ENCODE results near the gene CCDC78.

Gene CCDC78

GRCh38 chr16:677316-678190 lies 48.7 kb downstream of the CCDC78 start:
- 0 out of 2 replicates have a peak, but pooled peaks cover 4% of the 10 kb centered on the region for H3F3A ChIP-seq (ENCODE audit: insufficient read depth, low read length)
- no peaks in the 10 kb centered on the region for H3K36me3 ChIP-seq (replicated peaks; ENCODE audit: insufficient read depth, low read length)
- no peak for DNase-seq
- H3K27me3 ChIP-seq (replicated peaks; ENCODE audit: insufficient read depth, low read length) = no peaks in the 10 kb centered on the region
- no peak overlapping the region for H3K27ac ChIP-seq (ENCODE audit: low read length)
- H3K4me2 ChIP-seq (ENCODE audit: low read depth, low read length) = no peak overlapping the region
- TF ChIP-seq EZH2phosphoT487 (IDR thresholded peaks at IDR 0.05; ENCODE audit: low read length) = no peak
- TF ChIP-seq CTCF (IDR thresholded peaks at IDR 0.05; ENCODE audit: low read length) = no peak
- no peak for TF ChIP-seq EZH2 (optimal IDR thresholded peaks at IDR 0.05; ENCODE audit: low read depth, low read length)
- no peaks in the 10 kb centered on the region for H3K9me3 ChIP-seq (replicated peaks; ENCODE audit: insufficient read depth, low read length)
- peaks cover 8% of the 10 kb centered on the region; the same call in 1 of the 2 replicates for H3K4me1 ChIP-seq (ENCODE audit: low read length)
- no peak overlapping the region for H3K9ac ChIP-seq (ENCODE audit: low read length)
- H3K9me2 ChIP-seq (replicated peaks; ENCODE audit: insufficient read depth, low read length) = no peaks in the 10 kb centered on the region
- H2AFZ ChIP-seq (ENCODE audit: low read length) = no peak overlapping the region
- no peak overlapping the region for H3K4me3 ChIP-seq (ENCODE audit: low read length)
- H3K79me2 ChIP-seq (ENCODE audit: low read length) = peaks cover 20% of the 10 kb centered on the region
- H4K20me1 ChIP-seq (ENCODE audit: insufficient read depth, low read length) = no peaks in the 10 kb centered on the region

- peaks cover 8% of the 10 kb centered on the region; the same call in 1 of the 2 replicates for H3K4me1 ChIP-seq (ENCODE audit: low read length)
- H3K27me3 ChIP-seq (replicated peaks; ENCODE audit: insufficient read depth, low read length) = no peaks in the 10 kb centered on the region
- no peaks in the 10 kb centered on the region for H3K9me2 ChIP-seq (replicated peaks; ENCODE audit: insufficient read depth, low read length)
- no peak overlapping the region for H3K9ac ChIP-seq (ENCODE audit: low read length)
- no peaks in the 10 kb centered on the region for H3K9me3 ChIP-seq (replicated peaks; ENCODE audit: insufficient read depth, low read length)
- H3F3A ChIP-seq (ENCODE audit: insufficient read depth, low read length) = 0 out of 2 replicates have a peak, but pooled peaks cover 4% of the 10 kb centered on the region
- H3K79me2 ChIP-seq (ENCODE audit: low read length) = peaks cover 13% of the 10 kb centered on the region
- TF ChIP-seq CTCF (IDR thresholded peaks at IDR 0.05; ENCODE audit: low read length) (no peak), EZH2 (optimal IDR thresholded peaks at IDR 0.05; ENCODE audit: low read depth, low read length) (no peak), EZH2phosphoT487 (IDR thresholded peaks at IDR 0.05; ENCODE audit: low read length) (no peak)
- no peaks in the 10 kb centered on the region; the same call in 1 of the 2 replicates for H3K36me3 ChIP-seq (replicated peaks; ENCODE audit: insufficient read depth, low read length)
- no peak overlapping the region for H3K4me2 ChIP-seq (ENCODE audit: low read depth, low read length)
- no peak for DNase-seq
- no peak overlapping the region for H3K27ac ChIP-seq (ENCODE audit: low read length)
- H2AFZ ChIP-seq (ENCODE audit: low read length) = no peak overlapping the region
- H3K4me3 ChIP-seq (ENCODE audit: low read length) = no peak overlapping the region
- H4K20me1 ChIP-seq (ENCODE audit: insufficient read depth, low read length) = no peaks in the 10 kb centered on the region
Observed at GRCh38 chr16:676913-677312, 49.3 kb downstream of the CCDC78 start.

GRCh38 chr16:676565-676902 lies 49.7 kb downstream of the CCDC78 start:
- no peak for TF ChIP-seq EZH2 (optimal IDR thresholded peaks at IDR 0.05; ENCODE audit: low read depth, low read length)
- TF ChIP-seq EZH2phosphoT487 (IDR thresholded peaks at IDR 0.05; ENCODE audit: low read length) = no peak
- no peak for TF ChIP-seq CTCF (IDR thresholded peaks at IDR 0.05; ENCODE audit: low read length)
- Histone ChIP-seq H3K4me1 (ENCODE audit: low read length) (peaks cover 6% of the 10 kb centered on the region; the same call in 1 of the 2 replicates), H3K9me3 (replicated peaks; ENCODE audit: insufficient read depth, low read length) (no peaks in the 10 kb centered on the region), H3K79me2 (ENCODE audit: low read length) (peaks cover 10% of the 10 kb centered on the region), H3K9ac (ENCODE audit: low read length) (no peak overlapping the region), H3K27ac (ENCODE audit: low read length) (no peak overlapping the region), H3K4me3 (ENCODE audit: low read length) (no peak overlapping the region), H2AFZ (ENCODE audit: low read length) (no peak overlapping the region), H3K36me3 (replicated peaks; ENCODE audit: insufficient read depth, low read length) (no peaks in the 10 kb centered on the region; the same call in 1 of the 2 replicates), H3K9me2 (replicated peaks; ENCODE audit: insufficient read depth, low read length) (no peaks in the 10 kb centered on the region), H3K27me3 (replicated peaks; ENCODE audit: insufficient read depth, low read length) (no peaks in the 10 kb centered on the region), H3K4me2 (ENCODE audit: low read depth, low read length) (no peak overlapping the region), H3F3A (ENCODE audit: insufficient read depth, low read length) (0 out of 2 replicates have a peak, but pooled peaks cover 4% of the 10 kb centered on the region), H4K20me1 (ENCODE audit: insufficient read depth, low read length) (no peaks in the 10 kb centered on the region)
- DNase-seq = no peak
